IPS DF 19.7 (cell line): ENCODE data around the gene PCCB.
"Not testable (repeated sequence)": the region's sequence is repeated elsewhere in the genome, so short reads cannot be mapped to it uniquely, and the experiment has no call there.

ENCODE experiments used
- DNase-seq: peaks from one replicate; pipeline ENCODE4 v3.0.0-alpha.2; 2013; ENCODE audit warnings: low read depth, low spot score

PCCB gene

GRCh38 chr3:136250059-136250902 lies at the start of gene PCCB:
Gene PCCB (plus strand): TSS chr3:136250340. CDS start chr3:136250376, 36 bp downstream.
- DNase-seq = peak; percentile 82

- no peak for DNase-seq
Observed at GRCh38 chr3:136207489-136208115, 42.5 kb upstream of the PCCB start.

GRCh38 chr3:136209921-136210320 lies 40.2 kb upstream of the PCCB start:
- no peak for DNase-seq

GRCh38 chr3:136211547-136211946 lies 38.6 kb upstream of the PCCB start:
- no peak for DNase-seq

- DNase-seq = not testable (repeated sequence)
Observed at GRCh38 chr3:136222746-136223145, 27.4 kb upstream of the PCCB start.

- no peak for DNase-seq
Observed at GRCh38 chr3:136232413-136232812, 17.7 kb upstream of the PCCB start.

- no peak for DNase-seq
Observed at GRCh38 chr3:136235545-136235944, 14.6 kb upstream of the PCCB start.

GRCh38 chr3:136236109-136236508 lies 14.0 kb upstream of the PCCB start:
- no peak for DNase-seq

- no peak for DNase-seq
Observed at GRCh38 chr3:136237103-136237502, 13.0 kb upstream of the PCCB start.

GRCh38 chr3:136237961-136238649 lies 12.0 kb upstream of the PCCB start:
- DNase-seq = no peak

GRCh38 chr3:136239094-136239493 lies 11.0 kb upstream of the PCCB start:
- no peak for DNase-seq

- no peak for DNase-seq
Observed at GRCh38 chr3:136245691-136246090, 4.4 kb upstream of the PCCB start.

GRCh38 chr3:136247436-136247835 lies 2.7 kb upstream of the PCCB start:
- DNase-seq = no peak

GRCh38 chr3:136247855-136248590 lies 2.1 kb upstream of the PCCB start:
- DNase-seq = no peak

- DNase-seq = no peak
Observed at GRCh38 chr3:136249091-136249490, 1.0 kb upstream of the PCCB start.

- no peak for DNase-seq
Observed at GRCh38 chr3:136249593-136249992, 547 bp upstream of the PCCB start.

- DNase-seq = no peak
Observed at GRCh38 chr3:136250903-136251460, 842 bp downstream of the PCCB start.

- DNase-seq = no peak
Observed at GRCh38 chr3:136251511-136251910, 1.4 kb downstream of the PCCB start.

- no peak for DNase-seq
Observed at GRCh38 chr3:136255672-136256406, 5.7 kb downstream of the PCCB start.

- no peak for DNase-seq
Observed at GRCh38 chr3:136258199-136258598, 8.1 kb downstream of the PCCB start.

- DNase-seq = no peak
Observed at GRCh38 chr3:136261826-136262225, 11.7 kb downstream of the PCCB start.
